OCI-LY7 (cell line): Measurements from ENCODE around the gene UBTD2. TPM values are rescaled to one million over a fixed set of nuclear protein-coding genes. Genes with fewer than 3 reads are reported as not detected.

Experiments used
- BruUV-seq: library from RNA; stranded (reverse); fragments of 400-500 nt; replicated peaks from 2 replicates; lab custom pipeline; 2021; lab: Mats Ljungman, UMichigan
- CTCF ChIA-PET: fragments of 300-600 bp; sonication (Branson Sonifier 250); formaldehyde crosslinking; loops from one replicate; lab custom pipeline; 2022; ENCODE audit warnings: antibody characterized with exemption; ENCODE audit not compliant: unreplicated experiment; lab: Charles Lee
- POLR2A ChIA-PET: fragments of 300-600 bp; sonication (Branson Sonifier 250); formaldehyde crosslinking; loops from one replicate; lab custom pipeline; 2022; ENCODE audit warnings: antibody characterized with exemption; lab: Charles Lee
- DNase-seq: peaks from one replicate; pipeline ENCODE4 v3.0.0-alpha.2; 2015; ENCODE audit warnings: low spot score
- H2AFZ ChIP-seq: fragments of 200-600 bp; sonication (generic), shearing (Covaris generic); 2 replicates; pipeline ENCODE4 v1.6.1; 2014; ENCODE audit warnings: mild to moderate bottlenecking, antibody characterized with exemption, low read length, moderate library complexity
- H3K27ac ChIP-seq: fragments of 200-600 bp; sonication (generic); 2 replicates; pipeline ENCODE4 v1.5.1; 2014; ENCODE audit warnings: mixed run types, low read depth, mild to moderate bottlenecking, moderate library complexity, low read length, inconsistent platforms; ENCODE audit not compliant: poor library complexity, severe bottlenecking
- H3K36me3 ChIP-seq: fragments of 200-600 bp; sonication (generic); 2 replicates; pipeline ENCODE4 v1.6.1; 2014; ENCODE audit warnings: mild to moderate bottlenecking, antibody characterized with exemption, low read length, moderate library complexity, mixed read lengths; ENCODE audit not compliant: insufficient read depth
- H3K4me1 ChIP-seq: fragments of 200-600 bp; sonication (generic); 2 replicates; pipeline ENCODE4 v1.5.1; 2014; ENCODE audit warnings: mild to moderate bottlenecking, low read length; ENCODE audit not compliant: insufficient read depth, poor library complexity, severe bottlenecking
- H3K4me2 ChIP-seq: fragments of 200-600 bp; sonication (generic); 2 replicates; pipeline ENCODE4 v1.6.1; 2014; ENCODE audit warnings: mild to moderate bottlenecking, low read length
- H3K4me3 ChIP-seq: fragments of 200-600 bp; sonication (generic); 2 replicates; pipeline ENCODE4 v1.5.1; 2014; ENCODE audit warnings: mild to moderate bottlenecking, low read depth, low read length; ENCODE audit not compliant: poor library complexity, severe bottlenecking
- H3K79me2 ChIP-seq: fragments of 200-600 bp; sonication (generic); 2 replicates; pipeline ENCODE4 v1.6.1; 2016; ENCODE audit warnings: low read depth, mild to moderate bottlenecking, low read length, moderate library complexity, mixed read lengths; ENCODE audit not compliant: insufficient read depth
- H3K9me2 ChIP-seq: fragments of 200-600 bp; sonication (generic); 2 replicates; pipeline ENCODE4 v1.6.1; 2016; ENCODE audit warnings: mild to moderate bottlenecking, low read length, mixed read lengths; ENCODE audit not compliant: insufficient read depth
- H3K9me3 ChIP-seq: fragments of 200-600 bp; sonication (generic); 2 replicates; pipeline ENCODE4 v1.6.1; 2014; ENCODE audit warnings: mild to moderate bottlenecking, mixed run types, low read length, mixed read lengths
- H4K20me1 ChIP-seq: fragments of 200-600 bp; sonication (generic); 2 replicates; pipeline ENCODE4 v1.6.1; 2014; ENCODE audit warnings: mild to moderate bottlenecking, antibody characterized with exemption, low read length, moderate library complexity, mixed read lengths; ENCODE audit not compliant: insufficient read depth
- CTCF ChIP-seq: fragments of 200-600 bp; sonication (generic); conservative IDR thresholded peaks from 2 replicates; pipeline ENCODE4 v1.5.1; 2014; ENCODE audit warnings: mild to moderate bottlenecking, antibody characterized with exemption, low read length, moderate library complexity, mixed read lengths
- EZH2phosphoT487 ChIP-seq: fragments of 200-600 bp; sonication (generic); IDR thresholded peaks from 2 replicates; pipeline ENCODE4 v1.6.1; 2018; ENCODE audit warnings: low read depth, borderline replicate concordance, mild to moderate bottlenecking, mixed run types, antibody characterized with exemption, low read length, moderate library complexity, mixed read lengths
- intact Hi-C: fragments of 100-400 bp; cut with micrococcal nuclease; formaldehyde crosslinking; loops from one replicate; pipeline ENCODE4 v1.10.0; 2022; ENCODE audit not compliant: unreplicated experiment
- total RNA-seq, 2 experiments: library from RNA; depleted of rRNA in 1 of 2; stranded (reverse); fragments of >200 nt in 1 of 2; shearing (Covaris generic) in 1 of 2; gene quantifications; 2 replicates each; pipeline ENCODE4 v1.2.3, GENCODE V29; 2014 to 2022

Gene UBTD2
- total RNA-seq, 2 experiments from 2014 or later: 16.0 to 19.8 TPM

GRCh38 chr5:172235827-172236736, 47.5 kb downstream of the UBTD2 start:
- POLR2A ChIA-PET: interaction anchor here (0.9 to 1.2 kb wide), 3 partner anchors 24 to 36 kb away, joined by 3 read pairs; no protein-coding TSS in a partner anchor
- TF ChIP-seq EZH2phosphoT487 (no peak), CTCF (no peak)
- Histone ChIP-seq H3K4me1 (peaks cover 24% of the 10 kb centered on the region), H3K4me3 (peak overlapping the region; percentile 22), H2AFZ (no peak overlapping the region), H3K79me2 (no peaks in the 10 kb centered on the region), H3K36me3 (peaks cover 22% of the 10 kb centered on the region; the same call in 1 of the 2 replicates), H3K27ac (no peak overlapping the region), H3K9me3 (no peaks in the 10 kb centered on the region), H3K9me2 (no peaks in the 10 kb centered on the region), H4K20me1 (no peaks in the 10 kb centered on the region), H3K4me2 (peak overlapping the region; percentile 59)
- DNase-seq: no peak
- BruUV-seq: no TSS peak
- CTCF ChIA-PET: no interaction called here
- intact Hi-C loops: no loop called here

GRCh38 chr5:172235132-172235780, 48.3 kb downstream of the UBTD2 start:
- H3K4me2 ChIP-seq: peak overlapping the region; percentile 59
- intact Hi-C loops: no loop called here

More at GRCh38 chr5:172235132-172235780, 48.3 kb downstream of the UBTD2 start:
- TF ChIP-seq CTCF (no peak), EZH2phosphoT487 (no peak)
- peak; percentile 29 for DNase-seq
- no peaks in the 10 kb centered on the region for H3K79me2 ChIP-seq
- H3K9me3 ChIP-seq: no peaks in the 10 kb centered on the region
- H2AFZ ChIP-seq: no peak overlapping the region
- no TSS peak for BruUV-seq
- H3K4me3 ChIP-seq: peak overlapping the region; percentile 22
- no peaks in the 10 kb centered on the region for H3K9me2 ChIP-seq
- H4K20me1 ChIP-seq: no peaks in the 10 kb centered on the region
- H3K27ac ChIP-seq: peak overlapping the region; percentile 22
- POLR2A ChIA-PET: no interaction called here
- CTCF ChIA-PET: no interaction called here
- peaks cover 27% of the 10 kb centered on the region; the same call in 1 of the 2 replicates for H3K36me3 ChIP-seq
- peaks cover 24% of the 10 kb centered on the region for H3K4me1 ChIP-seq
